GM23338 (cell line): ENCODE results near the gene SLFN5. TPM values are rescaled to one million over a fixed set of nuclear protein-coding genes. Genes with fewer than 3 reads are reported as not detected.

Experiments
- ATAC-seq: fragments of 200-7000 bp; cut with Tn5 transposase; 3 replicates; pipeline ENCODE4 v1.9.1; 2020
- DNase-seq: peaks from one replicate; pipeline ENCODE4 v3.0.0-alpha.2; 2015; ENCODE audit warnings: low spot score
- H2AFZ ChIP-seq: fragments of 200-600 bp; sonication (generic); 2 replicates; pipeline ENCODE4 v1.8.0; 2016; ENCODE audit warnings: antibody characterized with exemption, mild to moderate bottlenecking, moderate library complexity
- H3F3A ChIP-seq: fragments of 200-600 bp; sonication (generic); replicated peaks from 2 replicates; pipeline ENCODE4 v1.8.0; 2017; ENCODE audit warnings: antibody characterized with exemption, mixed run types, low read depth
- H3K27ac ChIP-seq: fragments of 200-600 bp; sonication (generic); 2 replicates; pipeline ENCODE4 v1.6.1; 2016; ENCODE audit warnings: low read depth
- H3K27me3 ChIP-seq: fragments of 200-600 bp; sonication (generic); 2 replicates; pipeline ENCODE4 v1.8.0; 2016; ENCODE audit warnings: mild to moderate bottlenecking, mixed run types, moderate library complexity; ENCODE audit not compliant: insufficient read depth
- H3K36me3 ChIP-seq: fragments of 200-600 bp; sonication (generic); 2 replicates; pipeline ENCODE4 v1.8.0; 2016; ENCODE audit warnings: mild to moderate bottlenecking; ENCODE audit not compliant: insufficient read depth
- H3K4me1 ChIP-seq: fragments of 200-600 bp; sonication (generic); 2 replicates; pipeline ENCODE4 v1.8.0; 2016; ENCODE audit warnings: mild to moderate bottlenecking, moderate library complexity; ENCODE audit not compliant: insufficient read depth
- H3K4me2 ChIP-seq: fragments of 200-600 bp; sonication (generic); 2 replicates; pipeline ENCODE4 v1.7.1; 2017; ENCODE audit warnings: mixed run types
- H3K4me3 ChIP-seq: fragments of 200-600 bp; sonication (generic); 2 replicates; pipeline ENCODE4 v1.6.1; 2016; ENCODE audit warnings: mixed run types
- H3K79me2 ChIP-seq: fragments of 200-600 bp; sonication (generic); replicated peaks from 2 replicates; pipeline ENCODE4 v1.8.0; 2017; ENCODE audit warnings: mild to moderate bottlenecking; ENCODE audit not compliant: insufficient read depth
- H3K9me2 ChIP-seq: fragments of 200-600 bp; sonication (generic); 2 replicates; pipeline ENCODE4 v1.8.0; 2017; ENCODE audit not compliant: insufficient read depth
- H4K20me1 ChIP-seq: fragments of 200-600 bp; sonication (generic); replicated peaks from 2 replicates; pipeline ENCODE4 v1.8.0; 2017; ENCODE audit warnings: mild to moderate bottlenecking; ENCODE audit not compliant: insufficient read depth
- H3K27ac Mint-ChIP-seq: 2 replicates; pipeline ENCODE4 v1.8.0; 2020; ENCODE audit warnings: inconsistent platforms, mild to moderate bottlenecking, moderate library complexity, mixed read lengths
- H3K27me3 Mint-ChIP-seq: 3 replicates; pipeline ENCODE4 v1.8.0; 2022; ENCODE audit warnings: low read depth, mild to moderate bottlenecking, moderate library complexity, mixed read lengths, inconsistent platforms; ENCODE audit not compliant: insufficient read depth, poor library complexity
- H3K36me3 Mint-ChIP-seq: 3 replicates; pipeline ENCODE4 v1.8.0; 2021; ENCODE audit warnings: low read depth, mild to moderate bottlenecking, inconsistent platforms, moderate library complexity, mixed read lengths
- H3K4me1 Mint-ChIP-seq: 3 replicates; pipeline ENCODE4 v1.8.0; 2020; ENCODE audit warnings: mild to moderate bottlenecking, inconsistent platforms, mixed read lengths
- H3K4me3 Mint-ChIP-seq: 3 replicates; pipeline ENCODE4 v1.8.0; 2021; ENCODE audit warnings: moderate library complexity, mild to moderate bottlenecking, inconsistent platforms, mixed read lengths
- H3K9me3 Mint-ChIP-seq: 3 replicates; pipeline ENCODE4 v1.8.0; 2020; ENCODE audit warnings: moderate library complexity, mild to moderate bottlenecking, inconsistent platforms, mixed read lengths
- CREB1 ChIP-seq: fragments of 250-450 bp; sonication (Bioruptor Pico); IDR thresholded peaks from 2 replicates; pipeline ENCODE4 v1.5.0; 2020; ENCODE audit warnings: low read depth, mild to moderate bottlenecking, moderate library complexity
- CTCF ChIP-seq, 2 experiments: fragments of 200-600 bp in 1 of 2; sonication (generic) in 1 of 2; conservative IDR thresholded peaks; 2 replicates each; pipeline versions ENCODE4 v1.5.1 to v1.6.1; 2016 to 2017; ENCODE audit warnings: antibody characterized with exemption in 2 of 2, low read depth in 2 of 2, mild to moderate bottlenecking in 2 of 2, moderate library complexity in 1 of 2
- ETS1 ChIP-seq: IDR thresholded peaks from 2 replicates; pipeline ENCODE4 v1.6.1; 2016; ENCODE audit warnings: antibody characterized with exemption
- EZH2 ChIP-seq: fragments of 200-600 bp; sonication (generic); IDR thresholded peaks from one replicate; pipeline ENCODE4 v1.8.0; 2017; ENCODE audit warnings: antibody characterized with exemption, mild to moderate bottlenecking, low read depth; ENCODE audit not compliant: unreplicated experiment
- EZH2phosphoT487 ChIP-seq: fragments of 200-600 bp; sonication (generic); IDR thresholded peaks from one replicate; pipeline ENCODE4 v1.8.1; 2018; ENCODE audit warnings: antibody characterized with exemption; ENCODE audit not compliant: unreplicated experiment
- JUNB ChIP-seq: IDR thresholded peaks from one replicate; pipeline ENCODE4 v1.6.1; 2016; ENCODE audit warnings: antibody characterized with exemption; ENCODE audit not compliant: unreplicated experiment
- NANOG ChIP-seq: IDR thresholded peaks from 2 replicates; pipeline ENCODE4 v1.6.1; 2016; ENCODE audit warnings: antibody characterized with exemption, borderline replicate concordance
- POLR2AphosphoS5 ChIP-seq: IDR thresholded peaks from 2 replicates; pipeline ENCODE4 v1.6.1; 2016; ENCODE audit warnings: antibody characterized with exemption, low read depth
- REST ChIP-seq: IDR thresholded peaks from one replicate; pipeline ENCODE4 v1.6.1; 2018; ENCODE audit warnings: antibody characterized with exemption; ENCODE audit not compliant: unreplicated experiment
- STAT1 ChIP-seq: IDR thresholded peaks from one replicate; pipeline ENCODE4 v1.6.1; 2016; ENCODE audit warnings: antibody characterized with exemption; ENCODE audit not compliant: unreplicated experiment
- ZNF114 ChIP-seq: fragments of 250-450 bp; sonication (Bioruptor Pico); IDR thresholded peaks from 2 replicates; pipeline ENCODE4 v1.5.0; 2020; ENCODE audit warnings: mild to moderate bottlenecking, moderate library complexity
- ZNF331 ChIP-seq: fragments of 250-450 bp; sonication (Bioruptor Pico); IDR thresholded peaks from 2 replicates; pipeline ENCODE4 v1.5.0; 2020; ENCODE audit warnings: low read depth, mild to moderate bottlenecking, moderate library complexity
- ZNF462 ChIP-seq: fragments of 250-450 bp; sonication (Bioruptor Pico); IDR thresholded peaks from 2 replicates; pipeline ENCODE4 v1.5.0; 2020; ENCODE audit warnings: mild to moderate bottlenecking, moderate library complexity
- polyA plus RNA-seq: library from polyadenylated mRNA; unstranded; fragments of >200 nt; fragmentation: Nextera tagmentation; extraction: Ambion mirVana; gene quantifications from 2 replicates; pipeline ENCODE4 v1.2.1, GENCODE V29; 2016
- total RNA-seq: library from RNA; depleted of rRNA; stranded (reverse); fragments of >200 nt; shearing (Covaris generic); gene quantifications from 2 replicates; pipeline ENCODE4 v1.2.3, GENCODE V29; 2014

Gene SLFN5
- total and polyA plus RNA-seq, 2 experiments from 2014 or later, result 1.4 to 6.4 TPM

GRCh38 chr17:35212668-35213067, 30.2 kb upstream of the SLFN5 start:
- Histone ChIP-seq H3K4me1 (no peaks in the 10 kb centered on the region), H3K36me3 (no peaks in the 10 kb centered on the region), H3K4me3 (no peak overlapping the region), H3K27ac (no peak overlapping the region), H3K9me2 (no peaks in the 10 kb centered on the region), H2AFZ (no peak overlapping the region), H3K27me3 (no peaks in the 10 kb centered on the region), H3F3A (no peaks in the 10 kb centered on the region), H4K20me1 (no peaks in the 10 kb centered on the region), H3K79me2 (no peaks in the 10 kb centered on the region), H3K4me2 (no peak overlapping the region)
- no peak overlapping the region for H3K27ac Mint-ChIP-seq
- no peak for TF ChIP-seq ETS1
- no peak for TF ChIP-seq ZNF331 (CRISPR knock-in tag)
- TF ChIP-seq ZNF114 (CRISPR knock-in tag), result no peak
- no peak for TF ChIP-seq JUNB
- no peak for TF ChIP-seq CREB1 (CRISPR knock-in tag)
- no peak for TF ChIP-seq EZH2
- TF ChIP-seq ZNF462, result no peak
- no peak for TF ChIP-seq POLR2AphosphoS5
- no peak for TF ChIP-seq NANOG
- TF ChIP-seq STAT1, result no peak
- no peak for TF ChIP-seq EZH2phosphoT487
- TF ChIP-seq CTCF (conservative IDR thresholded peaks at IDR 0.05; ENCODE audit: low read depth in 2 of 2), result no peak
- TF ChIP-seq REST, result no peak
- no peaks in the 10 kb centered on the region for H3K9me3 Mint-ChIP-seq
- peaks cover 6% of the 10 kb centered on the region for H3K4me1 Mint-ChIP-seq
- H3K36me3 Mint-ChIP-seq, result no peaks in the 10 kb centered on the region
- ATAC-seq, result no peak
- peaks cover 7% of the 10 kb centered on the region for H3K27me3 Mint-ChIP-seq
- no peak overlapping the region for H3K4me3 Mint-ChIP-seq
- no peak for DNase-seq
